Caki2 (cell line): ENCODE results near the gene EHBP1. TPM values are rescaled to one million over a fixed set of nuclear protein-coding genes. Genes with fewer than 3 reads are reported as not detected.

Source experiments
- DNase-seq: peaks from one replicate; pipeline ENCODE4 v3.0.0-alpha.2; 2015; ENCODE audit warnings: low read depth
- in situ Hi-C: cut with HindIII; loops from 2 replicates; pipeline ENCODE4 v1.10.0; 2016; ENCODE audit warnings: low sequenced_read_pairs, low pct_unique_long_range_greater_than_20kb, mixed read lengths
- total RNA-seq: library from RNA; depleted of rRNA; stranded (reverse); fragments of >200 nt; shearing (Covaris generic); gene quantifications from 2 replicates; pipeline ENCODE4 v1.2.3, GENCODE V29; 2014; ENCODE audit warnings: low replicate concordance

The EHBP1 gene
- total RNA-seq, 1 experiment from 2014 or later, result 31.6 TPM

- no peak for DNase-seq
Measured at GRCh38 chr2:62724886-62725711, 19.6 kb downstream of the EHBP1 start.

GRCh38 chr2:62725712-62726055 lies 20.2 kb downstream of the EHBP1 start:
- no peak for DNase-seq
- in situ Hi-C loops, result no loop called here

More at GRCh38 chr2:62724886-62725711, 19.6 kb downstream of the EHBP1 start:
- in situ Hi-C loops, result no loop called here

GRCh38 chr2:62727259-62727867 lies 21.9 kb downstream of the EHBP1 start:
- in situ Hi-C loops, result no loop called here

GRCh38 chr2:62727876-62728566 lies 22.5 kb downstream of the EHBP1 start:
- in situ Hi-C loops, result no loop called here

More at GRCh38 chr2:62727259-62727867, 21.9 kb downstream of the EHBP1 start:
- DNase-seq, result no peak

GRCh38 chr2:62731275-62731674 lies 25.8 kb downstream of the EHBP1 start:
- in situ Hi-C loops, result no loop called here
- DNase-seq, result no peak

More at GRCh38 chr2:62727876-62728566, 22.5 kb downstream of the EHBP1 start:
- no peak for DNase-seq

- in situ Hi-C loops, result no loop called here
Measured at GRCh38 chr2:62732262-62732777, 26.8 kb downstream of the EHBP1 start.

GRCh38 chr2:62733546-62733945 lies 28.0 kb downstream of the EHBP1 start:
- in situ Hi-C loops, result no loop called here
- DNase-seq, result no peak

More at GRCh38 chr2:62732262-62732777, 26.8 kb downstream of the EHBP1 start:
- DNase-seq, result no peak

GRCh38 chr2:62736899-62737559 lies 31.5 kb downstream of the EHBP1 start:
- in situ Hi-C loops, result no loop called here
- DNase-seq, result no peak

GRCh38 chr2:62738981-62739936 lies 33.7 kb downstream of the EHBP1 start:
- in situ Hi-C loops, result no loop called here
- no peak for DNase-seq

- DNase-seq, result no peak
- in situ Hi-C loops, result no loop called here
Measured at GRCh38 chr2:62740221-62740620, 34.7 kb downstream of the EHBP1 start.

- in situ Hi-C loops, result no loop called here
- DNase-seq, result no peak
Measured at GRCh38 chr2:62741127-62741526, 35.6 kb downstream of the EHBP1 start.

GRCh38 chr2:62741954-62742722 lies 36.6 kb downstream of the EHBP1 start:
- in situ Hi-C loops, result no loop called here
- no peak for DNase-seq

- in situ Hi-C loops, result no loop called here
- DNase-seq, result no peak
Measured at GRCh38 chr2:62743506-62743905, 38.0 kb downstream of the EHBP1 start.

- in situ Hi-C loops, result no loop called here
- DNase-seq, result no peak
Measured at GRCh38 chr2:62744603-62745002, 39.1 kb downstream of the EHBP1 start.

GRCh38 chr2:62745891-62746481 lies 40.5 kb downstream of the EHBP1 start:
- DNase-seq, result no peak
- in situ Hi-C loops, result no loop called here

GRCh38 chr2:62747169-62747568 lies 41.7 kb downstream of the EHBP1 start:
- no peak for DNase-seq
- in situ Hi-C loops, result no loop called here
